ENCODE measurements around the gene TAS2R40.

Gene TAS2R40

GRCh38 chr7:143239813-143240212 lies 18.0 kb downstream of the TAS2R40 start:
- no peak for TF ChIP-seq CTCF (IDR thresholded peaks at IDR 0.05; ENCODE audit: control insufficient read depth, extremely low read depth, insufficient read depth)
- DNase-seq (ENCODE audit: low read depth), result no peak
- H3K4me3 ChIP-seq (ENCODE audit: low read depth, low read length), result no peak overlapping the region

GRCh38 chr7:143240291-143241168 lies 18.7 kb downstream of the TAS2R40 start:
- no peak overlapping the region for H3K4me3 ChIP-seq (ENCODE audit: low read depth, low read length)
- TF ChIP-seq CTCF (IDR thresholded peaks at IDR 0.05; ENCODE audit: control insufficient read depth, extremely low read depth, insufficient read depth), result peak; percentile 77
- peak; percentile 56 for DNase-seq (ENCODE audit: low read depth)

GRCh38 chr7:143242306-143242705 lies 20.5 kb downstream of the TAS2R40 start:
- TF ChIP-seq CTCF (IDR thresholded peaks at IDR 0.05; ENCODE audit: control insufficient read depth, extremely low read depth, insufficient read depth), result no peak
- no peak for DNase-seq (ENCODE audit: low read depth)
- H3K4me3 ChIP-seq (ENCODE audit: low read depth, low read length), result no peak overlapping the region

DNA sequence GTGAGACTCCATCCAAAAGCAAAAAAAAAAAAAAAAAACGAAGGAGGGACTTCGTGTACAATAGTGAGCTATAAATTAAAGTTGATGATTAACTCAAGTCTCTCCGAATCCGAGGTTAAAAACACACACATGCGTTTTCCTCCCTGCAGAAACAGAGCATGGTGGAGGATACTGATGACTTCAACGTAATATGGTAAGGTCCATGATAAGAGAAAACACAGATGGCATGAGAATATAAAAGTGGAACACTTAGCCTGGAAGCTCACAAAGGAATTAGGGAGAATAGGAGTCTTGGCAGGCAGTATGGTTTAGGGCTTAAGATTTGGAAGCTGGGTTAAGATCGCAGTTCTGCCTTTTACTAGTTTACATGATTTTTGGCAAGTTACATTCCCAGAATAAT lies 21.3 kb downstream of the TAS2R40 start:
- TF ChIP-seq CTCF (IDR thresholded peaks at IDR 0.05; ENCODE audit: control insufficient read depth, extremely low read depth, insufficient read depth), result no peak
- no peak overlapping the region for H3K4me3 ChIP-seq (ENCODE audit: low read depth, low read length)
- DNase-seq (ENCODE audit: low read depth), result no peak

GRCh38 chr7:143243614-143244013 lies 21.8 kb downstream of the TAS2R40 start:
- no peak for TF ChIP-seq CTCF (IDR thresholded peaks at IDR 0.05; ENCODE audit: control insufficient read depth, extremely low read depth, insufficient read depth)
- no peak for DNase-seq (ENCODE audit: low read depth)
- no peak overlapping the region for H3K4me3 ChIP-seq (ENCODE audit: low read depth, low read length)

DNA sequence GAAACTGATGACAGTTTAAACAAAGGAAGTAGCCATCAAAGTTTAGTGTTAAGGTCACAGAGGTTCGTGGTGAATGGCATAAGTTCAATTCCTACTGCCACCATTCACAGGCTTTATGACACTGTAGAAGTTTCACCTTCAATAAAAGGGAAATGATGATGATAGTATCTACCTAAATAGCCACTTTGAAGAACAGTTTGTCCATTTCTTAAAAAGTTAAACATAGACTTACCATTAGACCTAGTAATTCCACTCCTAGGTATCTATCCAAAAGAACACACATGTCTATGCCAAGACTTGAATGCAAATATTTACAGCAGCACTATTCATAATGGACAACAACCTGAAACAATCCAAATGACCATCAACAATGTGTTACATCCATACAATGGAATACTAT lies 22.5 kb downstream of the TAS2R40 start:
- DNase-seq (ENCODE audit: low read depth), result peak; percentile 94
- no peak overlapping the region for H3K4me3 ChIP-seq (ENCODE audit: low read depth, low read length)
- TF ChIP-seq CTCF (IDR thresholded peaks at IDR 0.05; ENCODE audit: control insufficient read depth, extremely low read depth, insufficient read depth), result no peak

- no peak overlapping the region for H3K4me3 ChIP-seq (ENCODE audit: low read depth, low read length)
- DNase-seq (ENCODE audit: low read depth), result peak; percentile 88
- no peak for TF ChIP-seq CTCF (IDR thresholded peaks at IDR 0.05; ENCODE audit: control insufficient read depth, extremely low read depth, insufficient read depth)
Measured at GRCh38 chr7:143245123-143245522, 23.3 kb downstream of the TAS2R40 start.
